ENCODE data around the gene ARID1B.
A peak's percentile ranks its signal among the peaks of the same experiment; 100 is the strongest.

ARID1B gene

DNA sequence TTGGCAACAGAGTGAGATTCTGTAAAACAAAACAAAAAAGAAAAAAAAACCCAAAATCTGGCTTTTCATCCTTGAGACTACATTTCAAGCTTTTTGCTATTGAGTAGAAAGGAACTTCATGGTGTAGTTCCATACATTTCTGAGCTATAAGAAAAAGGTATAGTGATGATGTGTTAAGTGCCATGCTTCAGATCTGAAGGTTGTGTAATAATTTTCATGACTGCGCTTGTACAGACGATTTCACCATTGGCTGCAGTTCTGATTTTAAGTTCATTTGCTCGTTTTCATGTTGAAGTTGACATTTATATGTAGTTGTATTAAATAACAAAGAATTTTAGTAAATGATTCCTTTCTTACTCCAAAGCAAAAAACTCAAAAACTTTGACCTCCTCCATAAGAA lies 247.6 kb downstream of the ARID1B start:
- Histone ChIP-seq H3K4me1 (ENCODE audit: control insufficient read depth in 5 of 5, insufficient read depth in 5 of 5, low read length in 5 of 5) (peaks cover 0 to 21% (median 14%) of the 10 kb centered on the region in 5 donors), H3K27ac (ENCODE audit: low read depth, low read length) (peak overlapping the region; percentile 60), H3K36me3 (ENCODE audit: control insufficient read depth in 5 of 5, insufficient read depth in 5 of 5, low read length in 5 of 5) (no peaks in the 10 kb centered on the region), H3K4me3 (ENCODE audit: low read depth in 1 of 5, low read length in 5 of 5) (no peak overlapping the region), H3K9me3 (ENCODE audit: control insufficient read depth in 5 of 5, low read length in 5 of 5) (peaks cover 0 to 4% (median 0%) of the 10 kb centered on the region in 5 donors), H3K27me3 (ENCODE audit: control insufficient read depth in 5 of 5, insufficient read depth in 4 of 5, low read length in 5 of 5) (no peaks in the 10 kb centered on the region), H3K9ac (ENCODE audit: low read length in 5 of 5) (no peak overlapping the region)

DNA sequence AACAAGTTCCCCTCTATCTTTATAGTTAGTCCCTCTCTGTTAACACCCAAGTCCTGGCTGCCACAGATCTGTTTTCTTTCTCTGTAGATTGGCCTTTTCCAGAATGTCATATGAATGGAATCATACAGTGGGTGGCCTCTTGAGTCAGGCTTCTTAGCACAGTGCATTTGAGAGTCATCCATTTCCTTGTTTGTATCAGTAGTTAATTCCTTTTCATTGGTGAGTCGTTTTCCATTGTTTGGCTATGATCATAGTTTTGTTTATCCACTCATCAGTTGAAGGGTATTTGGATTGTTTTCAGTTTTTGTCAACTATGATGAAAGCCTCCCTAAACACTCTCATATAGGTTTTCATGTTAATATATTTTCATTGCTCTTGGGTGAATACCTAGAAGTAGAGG lies 248.3 kb downstream of the ARID1B start:
- H3K9ac ChIP-seq (ENCODE audit: low read length in 5 of 5): no peak overlapping the region
- peak overlapping the region; percentile 60 for H3K27ac ChIP-seq (ENCODE audit: low read depth, low read length)
- H3K9me3 ChIP-seq (ENCODE audit: control insufficient read depth in 5 of 5, low read length in 5 of 5): peaks cover 0 to 4% (median 0%) of the 10 kb centered on the region in 5 donors
- peaks cover 0 to 19% (median 13%) of the 10 kb centered on the region in 5 donors for H3K4me1 ChIP-seq (ENCODE audit: control insufficient read depth in 5 of 5, insufficient read depth in 5 of 5, low read length in 5 of 5)
- no peaks in the 10 kb centered on the region for H3K36me3 ChIP-seq (ENCODE audit: control insufficient read depth in 5 of 5, insufficient read depth in 5 of 5, low read length in 5 of 5)
- H3K4me3 ChIP-seq (ENCODE audit: low read depth in 1 of 5, low read length in 5 of 5): no peak overlapping the region
- no peaks in the 10 kb centered on the region for H3K27me3 ChIP-seq (ENCODE audit: control insufficient read depth in 5 of 5, insufficient read depth in 4 of 5, low read length in 5 of 5)

DNA sequence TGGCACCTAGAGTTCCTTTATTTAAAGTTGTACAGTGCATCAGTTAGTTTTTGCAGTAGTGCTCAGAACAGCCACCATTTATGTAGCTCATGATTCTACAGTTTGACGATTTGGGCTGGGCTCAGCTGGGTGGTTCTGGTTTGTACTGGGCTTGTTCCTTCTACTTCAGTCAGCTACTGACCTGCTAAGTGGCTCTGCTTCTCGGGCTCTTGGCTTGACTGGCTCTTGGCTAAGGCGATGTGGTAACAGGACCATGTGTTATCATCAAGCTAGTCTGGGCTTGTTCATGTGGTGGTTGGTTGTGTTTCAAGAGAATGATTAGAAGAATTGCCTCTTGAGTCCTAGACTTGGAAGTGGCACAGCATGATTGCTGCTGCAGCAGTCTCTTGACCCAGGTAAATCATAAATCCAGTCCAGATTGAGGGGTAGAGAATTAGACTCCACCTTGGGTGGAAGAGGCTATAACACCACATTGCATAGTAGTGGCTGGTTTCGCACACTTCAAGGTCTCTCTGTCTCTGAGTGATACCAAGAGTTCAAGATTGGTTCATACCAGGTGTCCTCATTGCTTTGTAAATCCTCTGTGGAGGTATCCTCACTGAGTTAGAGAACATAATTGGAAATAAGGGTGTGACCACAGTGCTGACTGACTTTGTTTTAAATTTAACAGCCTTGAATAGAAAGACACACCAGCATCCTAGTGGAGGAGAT lies 253.0 kb downstream of the ARID1B start:
- H3K27ac ChIP-seq (ENCODE audit: low read depth, low read length): no peak overlapping the region
- H3K4me3 ChIP-seq (ENCODE audit: low read depth in 1 of 5, low read length in 5 of 5): no peak overlapping the region
- H3K27me3 ChIP-seq (ENCODE audit: control insufficient read depth in 5 of 5, insufficient read depth in 4 of 5, low read length in 5 of 5): no peaks in the 10 kb centered on the region
- no peaks in the 10 kb centered on the region for H3K36me3 ChIP-seq (ENCODE audit: control insufficient read depth in 5 of 5, insufficient read depth in 5 of 5, low read length in 5 of 5)
- H3K9ac ChIP-seq (ENCODE audit: low read length in 5 of 5): no peak overlapping the region
- peaks cover 0 to 4% (median 0%) of the 10 kb centered on the region in 5 donors for H3K9me3 ChIP-seq (ENCODE audit: control insufficient read depth in 5 of 5, low read length in 5 of 5)
- peaks cover 0 to 18% (median 13%) of the 10 kb centered on the region in 5 donors for H3K4me1 ChIP-seq (ENCODE audit: control insufficient read depth in 5 of 5, insufficient read depth in 5 of 5, low read length in 5 of 5)

DNA sequence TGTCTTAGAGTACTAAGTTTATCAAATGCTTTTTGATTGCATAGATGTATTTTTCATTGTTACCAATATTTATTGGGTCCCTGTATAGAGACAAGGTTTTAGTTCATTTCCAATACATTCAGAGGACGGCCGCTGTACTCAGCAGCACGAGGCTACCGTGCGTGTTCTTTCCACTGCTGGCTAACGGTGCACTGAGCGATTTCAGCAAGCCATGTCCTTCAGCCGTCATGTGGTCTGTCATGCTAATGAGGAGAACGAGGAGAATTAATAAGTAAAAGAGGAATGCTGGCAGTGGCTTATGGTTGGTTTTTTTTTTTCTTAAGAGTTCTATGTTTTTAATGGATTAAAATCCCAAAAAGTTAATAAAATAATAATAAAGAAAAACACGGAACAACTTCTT lies 253.6 kb downstream of the ARID1B start:
- H3K9me3 ChIP-seq (ENCODE audit: control insufficient read depth in 5 of 5, low read length in 5 of 5): no peaks in the 10 kb centered on the region
- no peaks in the 10 kb centered on the region for H3K27me3 ChIP-seq (ENCODE audit: control insufficient read depth in 5 of 5, insufficient read depth in 4 of 5, low read length in 5 of 5)
- H3K36me3 ChIP-seq (ENCODE audit: control insufficient read depth in 5 of 5, insufficient read depth in 5 of 5, low read length in 5 of 5): no peaks in the 10 kb centered on the region
- no peak overlapping the region for H3K4me3 ChIP-seq (ENCODE audit: low read depth in 1 of 5, low read length in 5 of 5)
- no peak overlapping the region for H3K27ac ChIP-seq (ENCODE audit: low read depth, low read length)
- no peak overlapping the region for H3K9ac ChIP-seq (ENCODE audit: low read length in 5 of 5)
- H3K4me1 ChIP-seq (ENCODE audit: control insufficient read depth in 5 of 5, insufficient read depth in 5 of 5, low read length in 5 of 5): peaks cover 0 to 24% (median 14%) of the 10 kb centered on the region in 5 donors

DNA sequence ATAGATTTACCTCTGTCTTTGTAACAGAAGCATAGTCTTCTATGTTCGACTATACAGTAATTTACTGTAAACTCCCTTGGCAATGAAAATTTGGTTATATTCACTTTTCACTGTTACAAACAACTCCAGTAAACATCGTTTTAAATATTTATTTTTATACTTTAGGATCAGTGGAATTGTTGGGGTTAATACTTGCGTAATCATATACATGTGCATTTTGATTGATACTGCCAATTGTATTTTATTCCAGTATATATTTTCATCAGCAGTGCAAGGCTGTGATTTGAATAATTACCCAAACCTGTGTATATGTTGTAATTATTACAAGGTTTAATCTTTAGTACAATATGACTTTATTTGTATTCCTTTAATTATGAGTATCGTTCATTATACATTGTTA lies 255.7 kb downstream of the ARID1B start:
- Histone ChIP-seq H3K9ac (ENCODE audit: low read length in 5 of 5) (peak overlapping the region in 2 of 5 donors; percentile 80 to 83), H3K27me3 (ENCODE audit: control insufficient read depth in 5 of 5, insufficient read depth in 4 of 5, low read length in 5 of 5) (no peaks in the 10 kb centered on the region), H3K9me3 (ENCODE audit: control insufficient read depth in 5 of 5, low read length in 5 of 5) (no peaks in the 10 kb centered on the region), H3K4me1 (ENCODE audit: control insufficient read depth in 5 of 5, insufficient read depth in 5 of 5, low read length in 5 of 5) (peaks cover 0 to 35% (median 23%) of the 10 kb centered on the region in 5 donors), H3K36me3 (ENCODE audit: control insufficient read depth in 5 of 5, insufficient read depth in 5 of 5, low read length in 5 of 5) (no peaks in the 10 kb centered on the region), H3K27ac (ENCODE audit: low read depth, low read length) (peak overlapping the region; percentile 52), H3K4me3 (ENCODE audit: low read depth in 1 of 5, low read length in 5 of 5) (peak overlapping the region in 4 of 5 donors; percentile 53 to 71 (median 59))

DNA sequence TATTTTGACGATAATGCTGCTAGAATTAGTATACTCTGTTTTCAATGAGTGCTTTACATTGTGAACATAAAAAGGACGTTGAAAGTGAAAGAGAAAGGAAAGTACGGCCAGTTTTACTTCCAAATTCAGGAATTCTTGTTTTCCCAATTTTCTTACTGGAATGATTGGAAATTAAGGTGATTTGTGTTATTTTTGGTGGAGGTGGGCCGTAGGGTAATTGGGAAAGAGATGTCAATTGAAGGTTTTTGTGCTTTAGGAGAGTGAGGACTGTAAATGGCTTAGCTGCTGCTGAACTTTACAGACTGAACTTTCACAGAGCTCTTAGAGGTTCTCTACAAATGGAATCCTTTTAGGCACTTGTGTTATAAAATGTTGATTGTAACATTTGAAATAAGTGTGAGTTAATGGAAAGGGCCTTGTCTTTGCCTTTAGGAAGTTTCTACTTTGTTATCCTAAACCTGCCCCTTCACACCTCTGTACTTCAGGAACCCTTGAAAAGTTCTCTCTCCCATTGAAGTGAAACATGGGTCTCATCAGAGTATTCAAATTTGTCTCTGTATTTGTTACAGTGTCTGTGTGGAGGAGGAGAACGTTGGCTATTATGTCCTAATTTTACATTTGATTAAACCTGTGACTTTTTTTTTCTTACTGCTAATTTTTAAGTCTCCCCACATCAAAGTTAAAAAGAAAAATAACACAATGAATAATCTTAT lies 256.4 kb downstream of the ARID1B start:
- Histone ChIP-seq H3K4me3 (ENCODE audit: low read depth in 1 of 5, low read length in 5 of 5) (peak overlapping the region; percentile 53 to 71 (median 61)), H3K4me1 (ENCODE audit: control insufficient read depth in 5 of 5, insufficient read depth in 5 of 5, low read length in 5 of 5) (peaks cover 0 to 35% (median 23%) of the 10 kb centered on the region in 5 donors), H3K9me3 (ENCODE audit: control insufficient read depth in 5 of 5, low read length in 5 of 5) (no peaks in the 10 kb centered on the region), H3K27me3 (ENCODE audit: control insufficient read depth in 5 of 5, insufficient read depth in 4 of 5, low read length in 5 of 5) (no peaks in the 10 kb centered on the region), H3K36me3 (ENCODE audit: control insufficient read depth in 5 of 5, insufficient read depth in 5 of 5, low read length in 5 of 5) (no peaks in the 10 kb centered on the region), H3K9ac (ENCODE audit: low read length in 5 of 5) (peak overlapping the region; percentile 72 to 83 (median 80)), H3K27ac (ENCODE audit: low read depth, low read length) (peak overlapping the region; percentile 52)

DNA sequence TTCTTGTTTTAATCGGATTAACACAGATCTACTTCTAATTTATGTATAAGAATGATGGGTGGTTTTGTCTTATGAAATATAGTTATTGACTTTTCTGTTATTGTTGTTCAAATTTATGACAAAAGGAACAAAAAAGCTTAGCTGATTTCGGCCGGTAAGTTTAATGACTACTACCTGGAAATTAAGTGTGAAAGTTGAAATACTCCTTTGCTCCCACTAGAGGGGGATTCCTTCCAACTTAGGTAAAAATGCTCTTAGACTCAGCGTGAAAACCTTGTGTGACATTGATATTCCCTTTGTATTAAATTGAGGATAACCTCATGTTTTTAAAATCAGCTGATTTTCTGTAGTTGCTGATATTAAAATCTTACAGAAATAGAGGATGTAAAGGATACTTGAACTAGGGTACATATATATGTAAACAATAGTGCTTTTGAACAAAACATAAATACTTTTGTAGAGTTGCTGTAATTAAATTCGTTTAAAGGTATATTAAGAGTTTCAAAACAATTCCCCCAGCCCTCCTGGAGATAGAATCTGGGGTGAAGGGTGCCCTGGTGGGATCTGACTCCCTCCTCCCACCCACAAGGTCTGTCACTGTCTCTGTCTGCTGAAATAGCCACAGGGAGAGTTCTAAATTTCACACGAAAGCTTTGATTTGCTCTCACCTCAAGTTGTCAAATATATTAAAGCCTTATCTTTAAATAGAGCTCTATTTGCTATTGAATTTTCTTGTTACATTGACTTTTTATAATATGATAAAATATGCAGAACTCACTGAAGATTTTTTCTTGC lies 257.5 kb downstream of the ARID1B start:
- H3K9me3 ChIP-seq (ENCODE audit: control insufficient read depth in 5 of 5, low read length in 5 of 5): no peaks in the 10 kb centered on the region
- H3K36me3 ChIP-seq (ENCODE audit: control insufficient read depth in 5 of 5, insufficient read depth in 5 of 5, low read length in 5 of 5): no peaks in the 10 kb centered on the region
- H3K27me3 ChIP-seq (ENCODE audit: control insufficient read depth in 5 of 5, insufficient read depth in 4 of 5, low read length in 5 of 5): no peaks in the 10 kb centered on the region
- H3K27ac ChIP-seq (ENCODE audit: low read depth, low read length): no peak overlapping the region
- peak overlapping the region in 1 of 5 donors; percentile 53 for H3K9ac ChIP-seq (ENCODE audit: low read length in 5 of 5)
- H3K4me3 ChIP-seq (ENCODE audit: low read depth in 1 of 5, low read length in 5 of 5): no peak overlapping the region
- peaks cover 0 to 35% (median 23%) of the 10 kb centered on the region in 5 donors for H3K4me1 ChIP-seq (ENCODE audit: control insufficient read depth in 5 of 5, insufficient read depth in 5 of 5, low read length in 5 of 5)

DNA sequence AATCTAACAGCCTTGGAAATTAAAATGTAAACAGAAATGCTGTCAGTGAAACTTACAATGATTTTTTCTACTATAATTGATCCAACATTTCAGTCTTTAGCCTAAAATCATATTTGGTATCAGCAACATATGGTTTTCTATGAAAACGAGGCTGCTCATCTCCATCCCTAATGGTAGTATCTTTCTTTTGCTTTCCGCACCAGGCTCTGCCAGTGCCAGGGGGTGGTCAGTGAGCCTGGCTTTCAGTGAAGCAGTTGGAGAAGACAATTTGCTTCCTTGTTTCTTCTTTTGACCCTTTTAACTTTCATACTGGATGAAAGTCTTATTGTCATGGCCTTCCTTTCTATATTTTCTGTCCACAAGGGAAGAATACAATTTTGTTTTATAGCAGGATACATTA lies 258.4 kb downstream of the ARID1B start:
- Histone ChIP-seq H3K4me3 (ENCODE audit: low read depth in 1 of 5, low read length in 5 of 5) (no peak overlapping the region), H3K27me3 (ENCODE audit: control insufficient read depth in 5 of 5, insufficient read depth in 4 of 5, low read length in 5 of 5) (no peaks in the 10 kb centered on the region), H3K4me1 (ENCODE audit: control insufficient read depth in 5 of 5, insufficient read depth in 5 of 5, low read length in 5 of 5) (peaks cover 0 to 35% (median 23%) of the 10 kb centered on the region in 5 donors), H3K9me3 (ENCODE audit: control insufficient read depth in 5 of 5, low read length in 5 of 5) (no peaks in the 10 kb centered on the region), H3K27ac (ENCODE audit: low read depth, low read length) (peak overlapping the region; percentile 5), H3K36me3 (ENCODE audit: control insufficient read depth in 5 of 5, insufficient read depth in 5 of 5, low read length in 5 of 5) (no peaks in the 10 kb centered on the region), H3K9ac (ENCODE audit: low read length in 5 of 5) (peak overlapping the region in 1 of 5 donors; percentile 20)

DNA sequence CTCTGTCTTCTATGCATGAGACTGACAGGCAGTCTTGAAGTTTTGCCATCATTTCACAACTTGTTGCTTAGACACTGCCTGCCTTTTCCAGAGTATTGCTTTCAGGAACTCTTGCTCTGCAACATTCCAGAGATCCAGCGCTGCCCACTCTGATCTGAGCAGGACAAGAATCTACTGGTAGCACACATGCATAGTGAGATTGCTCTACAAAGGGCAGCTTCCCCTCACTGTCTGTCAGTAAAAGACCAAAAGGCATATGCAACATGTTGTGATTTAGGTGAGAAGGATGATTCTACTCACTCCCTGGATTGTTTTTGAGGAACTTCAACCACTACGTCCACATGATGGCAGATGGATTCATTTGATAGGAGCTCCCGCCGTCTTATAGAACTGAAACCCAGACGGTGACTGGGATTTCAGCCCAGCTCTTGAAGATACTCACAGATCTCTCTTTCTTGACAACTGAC lies 259.1 kb downstream of the ARID1B start:
- H3K4me3 ChIP-seq (ENCODE audit: low read depth in 1 of 5, low read length in 5 of 5): no peak overlapping the region
- no peaks in the 10 kb centered on the region for H3K9me3 ChIP-seq (ENCODE audit: control insufficient read depth in 5 of 5, low read length in 5 of 5)
- H3K36me3 ChIP-seq (ENCODE audit: control insufficient read depth in 5 of 5, insufficient read depth in 5 of 5, low read length in 5 of 5): no peaks in the 10 kb centered on the region
- H3K4me1 ChIP-seq (ENCODE audit: control insufficient read depth in 5 of 5, insufficient read depth in 5 of 5, low read length in 5 of 5): peaks cover 0 to 35% (median 23%) of the 10 kb centered on the region in 5 donors
- H3K27ac ChIP-seq (ENCODE audit: low read depth, low read length): peak overlapping the region; percentile 5
- H3K9ac ChIP-seq (ENCODE audit: low read length in 5 of 5): peak overlapping the region in 2 of 5 donors; percentile 3 to 4
- H3K27me3 ChIP-seq (ENCODE audit: control insufficient read depth in 5 of 5, insufficient read depth in 4 of 5, low read length in 5 of 5): no peaks in the 10 kb centered on the region

All from subcutaneous abdominal adipose tissue (tissue), 5 donors.